Parathyroid adenoma (tissue), 2 donors: ENCODE results near the gene UPF1.

ENCODE experiments used
- H2AFZ ChIP-seq: fragments of 300-600 bp; sonication (generic); one replicate; pipeline ENCODE4 v1.7.0; 2017; ENCODE audit warnings: antibody characterized with exemption, mild to moderate bottlenecking
- H3K27ac ChIP-seq: fragments of 300-600 bp; sonication (generic); one replicate; pipeline ENCODE4 v1.7.0; 2017
- H3K27me3 ChIP-seq: fragments of 300-600 bp; sonication (generic); one replicate; pipeline ENCODE4 v1.7.0; 2017; ENCODE audit warnings: low read length; ENCODE audit not compliant: control insufficient read depth, insufficient read depth
- H3K36me3 ChIP-seq: fragments of 300-600 bp; sonication (generic); one replicate; pipeline ENCODE4 v1.7.0; 2017; ENCODE audit warnings: low read length; ENCODE audit not compliant: control insufficient read depth, insufficient read depth
- H3K4me1 ChIP-seq: fragments of 300-600 bp; sonication (generic); one replicate; pipeline ENCODE4 v1.7.0; 2017; ENCODE audit warnings: control low read depth
- H3K4me2 ChIP-seq: fragments of 300-600 bp; sonication (generic); one replicate; pipeline ENCODE4 v1.7.0; 2017; ENCODE audit warnings: low read length
- H3K4me3 ChIP-seq: fragments of 300-600 bp; sonication (generic); one replicate; pipeline ENCODE4 v1.7.0; 2017; ENCODE audit warnings: low read depth, low read length
- H3K79me2 ChIP-seq: fragments of 300-600 bp; sonication (generic); one replicate; pipeline ENCODE4 v1.7.0; 2017; ENCODE audit warnings: control low read depth
- H3K9ac ChIP-seq: fragments of 300-600 bp; sonication (generic); one replicate; pipeline ENCODE4 v1.7.0; 2017; ENCODE audit warnings: mild to moderate bottlenecking
- H3K9me3 ChIP-seq: fragments of 300-600 bp; sonication (generic); one replicate; pipeline ENCODE4 v1.7.0; 2017; ENCODE audit warnings: low read length; ENCODE audit not compliant: control insufficient read depth
- CTCF ChIP-seq: fragments of 300-600 bp; sonication (generic); IDR thresholded peaks from one replicate; pipeline ENCODE4 v1.7.0; 2017; ENCODE audit warnings: antibody characterized with exemption, mild to moderate bottlenecking
- donor health status: primary hyperparathyroidism.

The UPF1 gene

GRCh38 chr19:18785179-18786124, 46.3 kb upstream of the UPF1 start:
- peak overlapping the region; percentile 44 for H3K4me2 ChIP-seq
- peak overlapping the region; percentile 38 for H2AFZ ChIP-seq
- H3K4me3 ChIP-seq: no peak overlapping the region
- no peaks in the 10 kb centered on the region for H3K79me2 ChIP-seq
- H3K9me3 ChIP-seq: no peaks in the 10 kb centered on the region
- H3K4me1 ChIP-seq: peaks cover 4% of the 10 kb centered on the region
- no peaks in the 10 kb centered on the region for H3K36me3 ChIP-seq
- no peak overlapping the region for H3K9ac ChIP-seq
- no peak for TF ChIP-seq CTCF
- no peak overlapping the region for H3K27ac ChIP-seq
- H3K27me3 ChIP-seq: peaks cover 9% of the 10 kb centered on the region

- peaks cover 12% of the 10 kb centered on the region for H3K27me3 ChIP-seq
- no peaks in the 10 kb centered on the region for H3K9me3 ChIP-seq
- H2AFZ ChIP-seq: no peak overlapping the region
- TF ChIP-seq CTCF: no peak
- H3K4me1 ChIP-seq: peaks cover 4% of the 10 kb centered on the region
- no peaks in the 10 kb centered on the region for H3K79me2 ChIP-seq
- H3K36me3 ChIP-seq: no peaks in the 10 kb centered on the region
- no peak overlapping the region for H3K9ac ChIP-seq
- no peak overlapping the region for H3K4me3 ChIP-seq
- no peak overlapping the region for H3K4me2 ChIP-seq
- no peak overlapping the region for H3K27ac ChIP-seq
Observed at GRCh38 chr19:18788529-18789421, 43.0 kb upstream of the UPF1 start.

GRCh38 chr19:18789422-18789869, 42.3 kb upstream of the UPF1 start:
- Histone ChIP-seq H3K4me3 (no peak overlapping the region), H2AFZ (no peak overlapping the region), H3K27ac (no peak overlapping the region), H3K4me1 (peaks cover 4% of the 10 kb centered on the region), H3K36me3 (no peaks in the 10 kb centered on the region), H3K9ac (no peak overlapping the region), H3K27me3 (peaks cover 12% of the 10 kb centered on the region), H3K79me2 (no peaks in the 10 kb centered on the region), H3K9me3 (no peaks in the 10 kb centered on the region), H3K4me2 (no peak overlapping the region)
- no peak for TF ChIP-seq CTCF

GRCh38 chr19:18789883-18790565, 41.7 kb upstream of the UPF1 start:
- no peak overlapping the region for H3K9ac ChIP-seq
- H3K4me1 ChIP-seq: peaks cover 4% of the 10 kb centered on the region
- no peak overlapping the region for H3K27ac ChIP-seq
- peak overlapping the region; percentile 14 for H3K4me3 ChIP-seq
- H3K27me3 ChIP-seq: peaks cover 12% of the 10 kb centered on the region
- H3K4me2 ChIP-seq: peak overlapping the region; percentile 30
- no peaks in the 10 kb centered on the region for H3K79me2 ChIP-seq
- TF ChIP-seq CTCF: no peak
- no peaks in the 10 kb centered on the region for H3K36me3 ChIP-seq
- peak overlapping the region; percentile 46 for H2AFZ ChIP-seq
- H3K9me3 ChIP-seq: no peaks in the 10 kb centered on the region
